HPDE6-E6E7 (cell line): ENCODE results near the gene OR6Y1.

Source experiments
- DNase-seq: peaks from one replicate; pipeline ENCODE4 v3.0.0; 2011; ENCODE audit warnings: missing footprints; ENCODE audit errors: extremely low spot score

Gene OR6Y1

DNA sequence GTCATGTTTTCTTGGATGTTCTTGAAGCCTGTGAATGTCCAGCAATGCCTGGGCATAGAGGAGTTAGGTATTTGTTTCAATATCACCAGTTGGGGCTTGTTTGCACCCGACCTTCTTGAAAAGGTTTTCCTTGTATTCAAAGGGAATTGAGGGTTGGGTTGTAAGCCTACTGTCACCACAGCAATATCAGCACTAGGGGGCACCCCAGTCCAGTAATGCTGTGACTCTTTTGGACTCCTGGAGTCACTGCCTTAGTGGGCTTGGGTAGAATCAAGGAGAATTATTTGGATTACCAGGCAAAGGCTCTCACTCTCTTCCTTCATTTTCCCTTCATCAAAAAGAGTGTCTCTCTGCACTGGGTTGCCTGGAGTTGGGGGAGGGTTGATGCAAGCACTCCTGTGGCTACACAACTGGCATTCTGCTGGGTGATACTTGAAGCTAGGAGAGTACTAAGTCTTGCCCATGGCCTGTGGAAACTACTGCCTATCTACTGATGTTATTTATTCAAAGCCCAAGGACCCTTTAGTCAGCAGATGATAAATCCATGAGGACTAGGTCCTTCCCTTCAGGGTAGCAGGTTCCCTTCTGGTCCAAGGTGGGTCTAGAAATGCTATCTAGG lies 47.7 kb downstream of the OR6Y1 start:
- DNase-seq, result no peak

DNA sequence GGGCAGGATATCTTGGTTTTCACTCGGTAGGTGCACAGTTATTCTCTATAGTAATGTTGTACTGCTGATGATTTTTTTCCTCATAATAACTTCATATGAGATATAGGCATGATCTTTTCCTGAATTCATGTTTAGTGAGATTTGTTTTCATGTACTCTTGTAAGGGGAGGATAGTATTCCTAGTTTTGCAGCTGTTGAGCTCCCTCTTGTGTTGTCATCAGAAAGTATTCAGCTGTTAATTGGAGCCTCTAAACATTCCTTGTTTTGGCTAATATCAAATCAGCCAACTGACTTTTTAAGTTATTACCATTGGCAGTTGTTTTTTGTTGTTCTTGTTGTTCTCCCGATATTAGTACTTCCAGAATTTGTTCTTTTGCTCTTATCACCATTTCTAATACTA lies 57.8 kb downstream of the OR6Y1 start:
- DNase-seq, result no peak

DNA sequence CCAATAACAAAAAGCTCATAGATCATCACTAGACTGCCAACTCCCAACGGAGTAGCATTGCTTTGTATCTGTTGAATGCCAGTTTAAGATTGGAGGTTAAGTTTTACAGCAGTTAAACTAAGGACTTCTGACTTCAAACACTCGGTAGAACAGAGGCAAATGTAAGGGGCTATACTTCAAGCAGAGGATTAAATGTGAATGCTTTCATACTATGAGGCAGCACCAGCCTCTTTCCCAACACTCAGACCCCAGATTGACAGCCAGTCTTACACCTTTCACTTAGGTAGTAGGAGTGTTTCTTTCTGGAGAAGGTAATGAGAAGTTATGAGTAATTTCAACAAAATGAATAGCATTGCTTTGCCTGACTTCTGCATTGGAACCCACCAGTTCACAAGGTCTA lies 59.4 kb downstream of the OR6Y1 start:
- DNase-seq, result no peak
